GM12872 (cell line): ENCODE measurements around the gene HBE1.

Source experiments
- TF ChIP-seq, protein P1 (sequence below): IDR thresholded peaks from 3 replicates; pipeline ENCODE4 v1.5.1; 2011; ENCODE audit warnings: low read depth, mild to moderate bottlenecking, low read length, moderate library complexity; ENCODE audit not compliant: insufficient read depth

Gene HBE1

DNA sequence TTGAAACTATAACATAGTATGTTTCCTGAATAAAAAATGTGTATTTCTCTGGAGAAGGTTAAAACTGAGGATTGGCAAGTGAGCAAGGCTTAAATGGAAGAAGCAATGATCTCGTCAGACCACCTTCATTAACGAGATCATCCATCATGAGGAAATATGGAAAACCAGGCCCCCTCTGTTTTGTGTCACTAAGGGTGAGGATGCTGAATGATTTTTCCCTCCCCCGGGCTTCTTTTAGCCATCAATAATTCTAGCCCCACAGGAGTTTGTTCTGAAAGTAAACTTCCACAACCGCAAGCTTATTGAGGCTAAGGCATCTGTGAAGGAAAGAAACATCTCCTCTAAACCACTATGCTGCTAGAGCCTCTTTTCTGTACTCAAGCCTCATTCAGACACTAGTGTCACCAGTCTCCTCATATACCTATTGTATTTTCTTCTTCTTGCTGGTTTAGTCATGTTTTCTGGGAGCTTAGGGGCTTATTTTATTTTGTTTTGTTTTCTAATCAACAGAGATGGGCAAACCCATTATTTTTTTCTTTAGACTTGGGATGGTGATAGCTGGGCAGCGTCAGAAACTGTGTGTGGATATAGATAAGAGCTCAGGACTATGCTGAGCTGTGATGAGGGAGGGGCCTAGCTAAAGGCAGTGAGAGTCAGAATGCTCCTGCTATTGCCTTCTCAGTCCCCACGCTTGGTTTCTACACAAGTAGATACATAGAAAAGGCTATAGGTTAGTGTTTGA, 5.8 kb upstream of the HBE1 start:
- TF ChIP-seq, protein P1, sequence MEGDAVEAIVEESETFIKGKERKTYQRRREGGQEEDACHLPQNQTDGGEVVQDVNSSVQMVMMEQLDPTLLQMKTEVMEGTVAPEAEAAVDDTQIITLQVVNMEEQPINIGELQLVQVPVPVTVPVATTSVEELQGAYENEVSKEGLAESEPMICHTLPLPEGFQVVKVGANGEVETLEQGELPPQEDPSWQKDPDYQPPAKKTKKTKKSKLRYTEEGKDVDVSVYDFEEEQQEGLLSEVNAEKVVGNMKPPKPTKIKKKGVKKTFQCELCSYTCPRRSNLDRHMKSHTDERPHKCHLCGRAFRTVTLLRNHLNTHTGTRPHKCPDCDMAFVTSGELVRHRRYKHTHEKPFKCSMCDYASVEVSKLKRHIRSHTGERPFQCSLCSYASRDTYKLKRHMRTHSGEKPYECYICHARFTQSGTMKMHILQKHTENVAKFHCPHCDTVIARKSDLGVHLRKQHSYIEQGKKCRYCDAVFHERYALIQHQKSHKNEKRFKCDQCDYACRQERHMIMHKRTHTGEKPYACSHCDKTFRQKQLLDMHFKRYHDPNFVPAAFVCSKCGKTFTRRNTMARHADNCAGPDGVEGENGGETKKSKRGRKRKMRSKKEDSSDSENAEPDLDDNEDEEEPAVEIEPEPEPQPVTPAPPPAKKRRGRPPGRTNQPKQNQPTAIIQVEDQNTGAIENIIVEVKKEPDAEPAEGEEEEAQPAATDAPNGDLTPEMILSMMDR, result no peak

DNA sequence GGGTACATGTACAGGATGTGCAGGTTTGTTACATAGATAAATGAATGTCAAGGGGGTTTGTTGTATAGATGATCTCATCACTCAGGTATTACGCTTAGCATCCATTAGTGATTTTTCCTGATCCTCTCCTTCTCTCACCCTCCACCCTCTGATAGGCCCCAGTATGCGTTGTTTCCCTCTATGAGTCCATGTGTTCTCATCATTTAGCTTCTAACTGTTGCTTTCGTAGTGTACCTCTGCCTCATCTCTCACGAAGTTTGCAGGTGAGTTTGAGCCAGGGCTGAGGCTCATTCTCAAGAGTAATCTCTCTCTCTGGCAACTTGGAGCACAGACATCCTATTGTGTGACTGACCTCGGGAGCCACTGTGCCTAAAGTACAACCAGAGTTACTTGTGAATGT, 4.7 kb upstream of the HBE1 start:
- TF ChIP-seq, protein P1, result no peak

DNA sequence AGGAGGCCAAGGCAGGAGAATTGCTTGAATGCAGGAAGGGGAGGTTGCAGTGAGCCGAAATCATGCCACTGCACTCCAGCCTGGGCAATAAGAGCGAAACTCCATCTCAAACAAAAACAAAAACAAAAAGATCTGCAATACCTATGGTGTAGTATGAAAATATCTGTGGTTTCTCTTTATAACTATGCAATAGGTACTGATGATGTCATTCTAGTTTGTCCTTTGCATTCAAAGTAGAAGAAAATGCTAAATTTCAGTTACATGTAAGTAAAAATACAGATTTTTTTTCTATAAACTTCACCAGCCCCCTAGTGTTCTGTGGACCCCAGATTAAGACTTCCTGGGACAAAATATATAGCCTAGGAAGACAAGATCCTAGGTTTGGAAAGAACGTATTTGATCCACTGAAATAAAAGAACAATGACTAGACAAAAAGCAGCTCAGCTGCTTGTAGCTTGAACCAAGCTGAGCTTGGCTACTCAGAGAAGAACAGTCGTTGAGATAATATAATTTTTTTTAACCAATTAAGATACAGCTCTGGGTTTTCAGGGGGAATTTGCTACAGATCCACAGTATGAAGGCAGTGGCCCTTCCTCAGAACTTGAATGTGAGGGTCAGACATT, 2.8 kb upstream of the HBE1 start:
- TF ChIP-seq, protein P1, result no peak

DNA sequence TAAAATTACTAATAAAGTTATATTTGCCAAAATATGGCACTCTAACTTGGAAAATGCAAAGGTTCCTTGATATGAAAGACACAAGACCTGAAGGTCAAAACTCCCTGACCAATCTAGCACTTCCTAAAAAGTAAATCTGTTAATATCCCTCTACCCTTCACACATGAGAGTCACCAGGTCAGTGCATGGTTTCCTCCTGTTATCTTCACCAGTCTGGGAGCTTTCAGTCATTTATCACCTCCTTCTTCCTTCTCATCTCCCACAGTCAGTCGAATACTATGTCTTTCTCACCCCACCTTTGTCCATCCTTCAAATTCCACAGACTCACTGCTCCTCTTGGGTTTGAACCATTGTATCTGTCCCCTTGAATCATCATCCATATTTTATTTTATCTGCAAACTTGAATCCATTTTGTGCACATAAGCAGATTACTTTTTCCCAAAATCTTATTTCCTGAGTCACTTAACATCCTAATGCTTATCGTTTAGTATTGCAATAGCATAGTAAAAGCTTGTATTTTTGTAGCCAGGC, 2.6 kb downstream of the HBE1 start:
- TF ChIP-seq, protein P1, result no peak

DNA sequence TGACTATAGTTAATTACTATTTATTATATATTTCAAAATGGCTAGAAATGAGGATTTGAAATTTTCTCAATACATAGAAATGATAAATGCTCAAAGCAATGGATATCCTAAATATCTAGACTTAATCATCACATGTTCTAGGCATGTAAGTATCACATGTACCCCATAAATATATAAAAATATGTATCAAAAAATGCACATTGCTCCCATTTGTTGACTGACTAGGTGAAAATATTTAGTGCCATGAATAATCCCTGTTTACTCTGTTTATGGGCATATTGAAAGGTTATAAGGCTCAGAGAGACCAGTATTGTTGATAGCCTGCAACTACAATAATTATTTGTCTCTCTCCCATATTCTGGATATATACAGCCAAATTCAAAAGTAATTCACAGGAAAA, 3.1 kb downstream of the HBE1 start:
- TF ChIP-seq, protein P1, result no peak

DNA sequence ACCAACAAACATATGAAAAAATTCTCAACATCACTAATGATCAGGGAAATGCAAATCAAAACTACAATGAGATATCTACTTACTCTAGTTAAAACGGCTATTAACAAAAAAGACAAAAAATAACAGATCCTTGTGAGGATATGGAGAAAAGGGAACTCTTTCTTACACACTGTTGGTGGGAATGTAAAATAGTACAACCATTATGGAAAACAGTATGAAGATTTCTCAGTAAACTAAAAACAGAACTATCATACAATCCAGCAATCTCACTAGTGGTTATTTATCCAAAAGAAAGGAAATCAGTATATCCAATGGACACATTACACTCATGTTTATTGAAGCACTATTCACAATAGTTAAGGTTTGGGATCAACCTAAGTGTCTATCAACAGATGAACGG, 3.9 kb downstream of the HBE1 start:
- TF ChIP-seq, protein P1, result no peak

DNA sequence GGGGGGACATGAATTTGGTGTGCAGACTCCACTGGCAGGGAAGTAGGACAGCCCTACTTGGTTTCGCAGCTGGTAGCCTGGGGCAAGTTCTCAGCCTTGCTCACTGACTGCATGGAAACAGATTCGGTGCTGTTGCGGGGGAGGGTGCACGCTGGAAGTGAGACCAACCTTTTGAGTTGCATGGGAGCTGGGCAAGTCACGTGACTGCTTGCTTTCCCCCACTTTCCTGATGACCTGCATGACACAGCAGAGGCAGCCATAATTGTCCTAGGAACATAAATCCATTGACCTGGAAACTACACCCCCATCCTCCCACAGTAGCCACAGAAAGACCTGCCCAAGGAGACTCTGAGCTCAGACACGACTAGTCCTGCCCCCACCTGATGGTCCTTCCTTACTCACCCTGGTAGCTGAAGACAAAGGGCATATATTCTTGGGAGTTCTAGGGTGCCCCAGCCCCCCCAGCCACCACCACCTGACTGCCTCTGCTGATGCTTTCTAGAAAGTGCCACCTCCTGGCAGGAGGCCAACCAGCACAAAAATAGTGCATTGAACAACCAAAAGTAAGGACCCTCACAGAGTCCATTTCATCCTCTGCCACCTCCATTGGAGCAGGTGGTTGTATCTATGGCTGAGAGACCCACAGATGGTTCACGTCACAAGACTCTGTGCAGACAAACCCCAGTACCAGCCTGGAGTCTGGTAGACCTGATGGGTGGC, 11.0 kb downstream of the HBE1 start:
- TF ChIP-seq, protein P1, result no peak
